Uterus (tissue), 4 donors: Measurements from ENCODE around the gene OGG1. TPM values are rescaled to one million over a fixed set of nuclear protein-coding genes. Genes with fewer than 3 reads are reported as not detected.
A peak's percentile ranks its signal among the peaks of the same experiment; 100 is the strongest.

Experiments
- DNase-seq, 2 donors: peaks; one replicate each; pipeline ENCODE4 v3.0.0-alpha.2; 2019 to 2020
- H3K27ac ChIP-seq, 2 donors: fragments of 200-600 bp; sonication (generic); 1 replicate in 1 of 2; 2 replicates in 1 of 2; pipeline ENCODE4 v1.5.1; 2016 to 2018
- H3K27me3 ChIP-seq, 2 donors: fragments of 200-600 bp; sonication (generic); one replicate each; pipeline ENCODE4 v1.5.1; 2018 to 2019; ENCODE audit warnings: control low read depth in 1 of 2
- H3K36me3 ChIP-seq, 2 donors: fragments of 200-600 bp; sonication (generic); one replicate each; pipeline ENCODE4 v1.5.1; 2019; ENCODE audit warnings: control low read depth in 1 of 2
- H3K4me1 ChIP-seq, 2 donors: fragments of 200-600 bp; sonication (generic); one replicate each; pipeline ENCODE4 v1.5.1; 2018 to 2019; ENCODE audit warnings: control low read depth in 1 of 2
- H3K4me3 ChIP-seq, 2 donors: fragments of 200-600 bp; sonication (generic); 1 replicate in 1 of 2; 2 replicates in 1 of 2; pipeline ENCODE4 v1.5.1; 2018 to 2019; ENCODE audit warnings: mild to moderate bottlenecking in 1 of 2
- H3K9me3 ChIP-seq, 2 donors: fragments of 200-600 bp; sonication (generic); one replicate each; pipeline ENCODE4 v1.5.1; 2019; ENCODE audit warnings: control low read depth in 1 of 2
- CTCF ChIP-seq, 4 experiments: fragments of 200-600 bp in 2 of 4; fragments of 450-650 bp in 2 of 4; sonication (generic) in 2 of 4; IDR thresholded peaks; one replicate each; pipeline ENCODE4 v1.5.1; 2016 to 2019; ENCODE audit warnings: antibody characterized with exemption in 4 of 4, mild to moderate bottlenecking in 2 of 4, moderate library complexity in 1 of 4
- POLR2A ChIP-seq, 2 donors: fragments of 450-650 bp; IDR thresholded peaks; one replicate each; pipeline ENCODE4 v1.6.1; 2016; ENCODE audit warnings: antibody characterized with exemption in 2 of 2, mild to moderate bottlenecking in 1 of 2, moderate library complexity in 1 of 2
- intact Hi-C: fragments of 100-400 bp; cut with DNase I; formaldehyde crosslinking; loops from one replicate; pipeline ENCODE4 v1.15.1; 2023; ENCODE audit warnings: low total_unique reads
- total RNA-seq, 4 donors: library from RNA; depleted of rRNA in 3 of 4; stranded (reverse); fragments of >200 nt in 3 of 4; gene quantifications; one replicate each; pipeline versions ENCODE4 v1.1.0 to v1.2.4, GENCODE V29; 2014 to 2023
- donor health status: DM: yes; HTN: yes; CAD: no.

OGG1 gene
- total RNA-seq, 4 donors from 2014 or later, result 29.8 to 60.7 (median 44.2) TPM

DNA sequence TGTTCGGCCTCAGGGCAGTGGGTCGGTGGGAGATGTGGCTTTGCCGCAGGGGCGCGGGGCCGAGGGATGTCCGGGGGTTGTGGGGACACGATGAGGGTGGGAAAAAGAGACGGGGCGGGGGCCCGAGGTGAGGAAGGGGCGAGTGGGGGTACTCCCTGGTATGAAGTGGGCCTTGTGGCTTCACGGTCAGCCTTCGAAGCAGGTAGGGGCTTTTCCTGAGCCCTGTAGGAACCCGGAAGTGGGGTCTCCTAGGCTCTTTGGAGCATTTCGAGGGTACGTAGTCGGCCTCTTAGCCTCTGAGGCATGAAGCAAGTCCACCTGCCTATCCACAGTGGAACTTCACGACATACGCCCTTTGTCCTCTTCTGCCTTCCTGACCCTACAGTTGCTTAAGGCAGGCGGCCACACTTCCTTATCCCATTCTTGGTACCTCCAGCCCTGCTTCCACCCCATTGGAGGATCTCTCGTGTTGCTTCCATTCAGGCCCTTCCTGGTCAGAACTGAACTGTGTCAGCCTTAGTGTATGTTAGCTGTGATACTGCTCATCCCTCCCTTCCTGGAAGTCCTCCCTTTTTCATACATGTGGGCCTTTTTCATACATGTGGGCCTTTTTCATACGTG lies 43.5 kb downstream of the OGG1 start:
- TF ChIP-seq POLR2A (IDR thresholded peaks at IDR 0.05) (no peak), CTCF (IDR thresholded peaks at IDR 0.05) (no peak)
- H3K4me3 ChIP-seq, result peak overlapping the region; percentile 99 to 100
- H3K4me1 ChIP-seq, result no peaks in the 10 kb centered on the region
- H3K27me3 ChIP-seq, result no peaks in the 10 kb centered on the region
- no peak for DNase-seq
- intact Hi-C loops, result no loop called here
- H3K36me3 ChIP-seq, result no peaks in the 10 kb centered on the region
- H3K9me3 ChIP-seq, result no peaks in the 10 kb centered on the region
- peak overlapping the region; percentile 98 for H3K27ac ChIP-seq

GRCh38 chr3:9794400-9794799 lies 44.6 kb downstream of the OGG1 start:
- Histone ChIP-seq H3K27ac (no peak overlapping the region), H3K4me1 (no peaks in the 10 kb centered on the region), H3K4me3 (no peak overlapping the region), H3K9me3 (no peaks in the 10 kb centered on the region), H3K36me3 (no peaks in the 10 kb centered on the region), H3K27me3 (no peaks in the 10 kb centered on the region)
- TF ChIP-seq CTCF (IDR thresholded peaks at IDR 0.05), result no peak
- TF ChIP-seq POLR2A (IDR thresholded peaks at IDR 0.05), result no peak
- no peak for DNase-seq
- intact Hi-C loops, result no loop called here

- no peaks in the 10 kb centered on the region for H3K4me1 ChIP-seq
- TF ChIP-seq POLR2A (IDR thresholded peaks at IDR 0.05) (no peak), CTCF (IDR thresholded peaks at IDR 0.05) (no peak)
- intact Hi-C loops, result no loop called here
Measured at GRCh38 chr3:9795207-9795606, 45.5 kb downstream of the OGG1 start.

GRCh38 chr3:9797196-9797945 lies 47.6 kb downstream of the OGG1 start:
- Histone ChIP-seq H3K4me3 (no peak overlapping the region), H3K27ac (no peak overlapping the region), H3K9me3 (no peaks in the 10 kb centered on the region), H3K27me3 (no peaks in the 10 kb centered on the region), H3K4me1 (no peaks in the 10 kb centered on the region), H3K36me3 (no peaks in the 10 kb centered on the region)
- TF ChIP-seq CTCF (IDR thresholded peaks at IDR 0.05) (no peak), POLR2A (IDR thresholded peaks at IDR 0.05) (no peak)
- DNase-seq, result no peak
- intact Hi-C loops, result no loop called here

More at GRCh38 chr3:9795207-9795606, 45.5 kb downstream of the OGG1 start:
- Histone ChIP-seq H3K9me3 (no peaks in the 10 kb centered on the region), H3K36me3 (no peaks in the 10 kb centered on the region), H3K4me3 (no peak overlapping the region), H3K27me3 (no peaks in the 10 kb centered on the region), H3K27ac (no peak overlapping the region)
- no peak for DNase-seq

GRCh38 chr3:9800529-9800928 lies 50.8 kb downstream of the OGG1 start:
- Histone ChIP-seq H3K27me3 (no peaks in the 10 kb centered on the region), H3K4me3 (no peak overlapping the region), H3K9me3 (no peaks in the 10 kb centered on the region), H3K36me3 (no peaks in the 10 kb centered on the region), H3K4me1 (no peaks in the 10 kb centered on the region), H3K27ac (no peak overlapping the region)
- TF ChIP-seq POLR2A (IDR thresholded peaks at IDR 0.05), result no peak
- TF ChIP-seq CTCF (IDR thresholded peaks at IDR 0.05), result no peak
- intact Hi-C loops, result no loop called here
- no peak for DNase-seq
